ENCODE measurements around the gene RETNLB. TPM values are rescaled to one million over a fixed set of nuclear protein-coding genes. Genes with fewer than 3 reads are reported as not detected.

Gene RETNLB
- total and polyA plus RNA-seq, 4 donors = not detected

- WGBS (ENCODE audit: insufficient coverage) = 100% methylated on average over 1 of the region's 5 CpGs
- no peaks in the 10 kb centered on the region for H3K4me1 ChIP-seq (ENCODE audit: control insufficient read depth, insufficient read depth, low read length)
- peak in 1 of 6 donors; percentile 63 for DNase-seq (ENCODE audit: low read depth in 4 of 6, low spot score in 6 of 6)
Measured at GRCh38 chr3:108713009-108713516, 44.1 kb downstream of the RETNLB start.

More at GRCh38 chr3:108713009-108713516, 44.1 kb downstream of the RETNLB start:
- Histone ChIP-seq H3K27me3 (ENCODE audit: control insufficient read depth, insufficient read depth, low read length) (no peaks in the 10 kb centered on the region), H3K27ac (ENCODE audit: low read depth, low read length) (no peak overlapping the region), H3K36me3 (ENCODE audit: control insufficient read depth, insufficient read depth, low read length) (no peaks in the 10 kb centered on the region), H3K4me3 (ENCODE audit: low read depth, low read length) (no peak overlapping the region), H3K9me3 (ENCODE audit: control insufficient read depth, insufficient read depth, low read length) (no peaks in the 10 kb centered on the region)

Small RNA genes lying within 50 kb of the gene (small RNA-seq; reads per million reads assigned to genes)
- gene AC092185.1 (ENCODE audit: low replicate concordance) = not detected

Other genes starting within 250 kb of the RETNLB start
- gene MYH15, start 246.8 kb downstream of the RETNLB start, total RNA-seq = 1 to 10 TPM; 1.2 TPM
- gene MYH15, start 246.8 kb downstream of the RETNLB start, polyA plus RNA-seq (ENCODE audit: insufficient read length in 2 of 2) = under 1 TPM; 0.35 to 0.62 TPM
- gene CIP2A, start 168.0 kb downstream of the RETNLB start, total RNA-seq = 10 to 100 TPM; 14.4 to 19.8 TPM
- 10 to 100 TPM in 1 of 2 donors, 1 to 10 TPM in 1; 8.2 to 13.8 TPM for gene CIP2A, start 168.0 kb downstream of the RETNLB start, polyA plus RNA-seq (ENCODE audit: insufficient read length in 2 of 2)
- 10 to 100 TPM; 39.0 to 67.9 TPM for gene DZIP3, start 167.7 kb downstream of the RETNLB start, total RNA-seq
- 10 to 100 TPM; 42.5 to 53.5 TPM for gene DZIP3, start 167.7 kb downstream of the RETNLB start, polyA plus RNA-seq (ENCODE audit: insufficient read length in 2 of 2)
- gene TRAT1, start 65.4 kb upstream of the RETNLB start, total RNA-seq = under 1 TPM in 1 of 2 donors, not detected in 1; 0.20 TPM
- not detected for gene TRAT1, start 65.4 kb upstream of the RETNLB start, polyA plus RNA-seq (ENCODE audit: insufficient read length in 2 of 2)
- under 1 TPM in 1 of 2 donors, not detected in 1; 0.20 TPM for gene GUCA1C, start 196.5 kb upstream of the RETNLB start, total RNA-seq
- not detected for gene GUCA1C, start 196.5 kb upstream of the RETNLB start, polyA plus RNA-seq (ENCODE audit: insufficient read length in 2 of 2)

Measured in spinal cord (tissue), 10 donors.